GM19463 (cell line): Measurements from ENCODE around the gene QSOX1.
"Not testable (repeated sequence)": the region's sequence is repeated elsewhere in the genome, so short reads cannot be mapped to it uniquely, and the experiment has no call there.

ENCODE experiments used
- ATAC-seq: cut with Tn5 transposase; IDR thresholded peaks from one replicate; pipeline ENCODE4 v1.9.1; 2021; ENCODE audit warnings: mild to moderate bottlenecking, moderate library complexity; ENCODE audit not compliant: unreplicated experiment

Gene QSOX1

GRCh38 chr1:180154325-180155181 is at the start of gene QSOX1:
Gene QSOX1, plus strand, starts transcription at chr1:180154869. Its CDS starts 39 bp downstream, at chr1:180154908.
- peak; percentile 91 for ATAC-seq

- ATAC-seq, result no peak
Observed at GRCh38 chr1:180112091-180112490, 42.6 kb upstream of the QSOX1 start.

GRCh38 chr1:180112984-180113647 is 41.6 kb upstream of the QSOX1 start:
- no peak for ATAC-seq

- no peak for ATAC-seq
Observed at GRCh38 chr1:180114396-180114945, 40.2 kb upstream of the QSOX1 start.

GRCh38 chr1:180116964-180117763 is 37.5 kb upstream of the QSOX1 start:
- no peak for ATAC-seq

GRCh38 chr1:180117764-180118116 is 36.9 kb upstream of the QSOX1 start:
- no peak for ATAC-seq

- ATAC-seq, result no peak
Observed at GRCh38 chr1:180119837-180120236, 34.8 kb upstream of the QSOX1 start.

- no peak for ATAC-seq
Observed at GRCh38 chr1:180123463-180123936, 31.2 kb upstream of the QSOX1 start.

- ATAC-seq, result no peak
Observed at GRCh38 chr1:180130651-180131050, 24.0 kb upstream of the QSOX1 start.

- ATAC-seq, result no peak
Observed at GRCh38 chr1:180131510-180131909, 23.2 kb upstream of the QSOX1 start.

GRCh38 chr1:180133193-180133592 is 21.5 kb upstream of the QSOX1 start:
- no peak for ATAC-seq

GRCh38 chr1:180133688-180134087 is 21.0 kb upstream of the QSOX1 start:
- ATAC-seq, result not testable (repeated sequence)

GRCh38 chr1:180135535-180135934 is 19.1 kb upstream of the QSOX1 start:
- ATAC-seq, result no peak

- ATAC-seq, result no peak
Observed at GRCh38 chr1:180136331-180136967, 18.2 kb upstream of the QSOX1 start.

GRCh38 chr1:180136968-180137356 is 17.7 kb upstream of the QSOX1 start:
- no peak for ATAC-seq

- ATAC-seq, result no peak
Observed at GRCh38 chr1:180137776-180138175, 16.9 kb upstream of the QSOX1 start.

GRCh38 chr1:180141381-180141934 is 13.2 kb upstream of the QSOX1 start:
- no peak for ATAC-seq

- no peak for ATAC-seq
Observed at GRCh38 chr1:180143359-180143758, 11.3 kb upstream of the QSOX1 start.

- ATAC-seq, result no peak
Observed at GRCh38 chr1:180144659-180145357, 9.9 kb upstream of the QSOX1 start.

- no peak for ATAC-seq
Observed at GRCh38 chr1:180145446-180145845, 9.2 kb upstream of the QSOX1 start.
